D721Med (cell line): ENCODE data around the gene POLR3GL.
"Not testable (repeated sequence)": the region's sequence is repeated elsewhere in the genome, so short reads cannot be mapped to it uniquely, and the experiment has no call there.

Source experiments
- DNase-seq: peaks from one replicate; pipeline ENCODE4 v3.0.0; 2011; ENCODE audit warnings: low spot score; ENCODE audit not compliant: insufficient read length
- FAIRE-seq: peaks from 2 replicates; lab custom pipeline; 2011; peaks lifted over from hg19 to GRCh38; lab: Jason Lieb, UNC
- CTCF ChIP-seq: IDR thresholded peaks from 2 replicates; pipeline ENCODE4 v1.5.1; 2012; ENCODE audit warnings: mild to moderate bottlenecking, control low read depth; ENCODE audit not compliant: insufficient read depth; ENCODE audit errors: missing control alignments

POLR3GL gene

GRCh38 chr1:145922266-145922665, 42.2 kb upstream of the POLR3GL start:
- FAIRE-seq (no peak), DNase-seq (no peak)
- TF ChIP-seq CTCF = no peak

GRCh38 chr1:145926686-145927062, 37.8 kb upstream of the POLR3GL start:
- FAIRE-seq (no peak), DNase-seq (no peak)

GRCh38 chr1:145927063-145927886, 37.2 kb upstream of the POLR3GL start, which contains the start of gene RBM8A:
Gene RBM8A, minus strand, starts transcription at chr1:145927484. Its CDS starts 58 bp downstream, at chr1:145927426.
- FAIRE-seq (peak; percentile 84), DNase-seq (no peak)
- peak; percentile 53 for TF ChIP-seq CTCF

More at GRCh38 chr1:145926686-145927062, 37.8 kb upstream of the POLR3GL start:
- no peak for TF ChIP-seq CTCF

GRCh38 chr1:145927916-145928643, 36.4 kb upstream of the POLR3GL start:
- TF ChIP-seq CTCF = no peak
- no peak for FAIRE-seq
- no peak for DNase-seq

- FAIRE-seq, DNase-seq: not testable (repeated sequence)
Measured at GRCh38 chr1:145932522-145933009, 31.9 kb upstream of the POLR3GL start.

GRCh38 chr1:145935708-145936107, 28.8 kb upstream of the POLR3GL start:
- FAIRE-seq (no peak), DNase-seq (no peak)
- no peak for TF ChIP-seq CTCF

GRCh38 chr1:145936247-145936646, 28.2 kb upstream of the POLR3GL start:
- FAIRE-seq (no peak), DNase-seq (no peak)
- TF ChIP-seq CTCF = no peak
